Measurements from ENCODE around the gene BEX3. TPM values are rescaled to one million over a fixed set of nuclear protein-coding genes. Genes with fewer than 3 reads are reported as not detected.
"Not testable (repeated sequence)": the region's sequence is repeated elsewhere in the genome, so short reads cannot be mapped to it uniquely, and the experiment has no call there.

Gene BEX3
- total RNA-seq, 6 experiments from 2014 or later = 251 to 325 (median 291) TPM

- Mint-ChIP-seq H3K4me3 (peak overlapping the region; percentile 93), H3K4me1 (ENCODE audit: low read depth) (peaks cover 27% of the 10 kb centered on the region), H3K36me3 (ENCODE audit: low read depth) (no peaks in the 10 kb centered on the region; the same call in 1 of the 2 replicates), H3K27me3 (ENCODE audit: insufficient read depth) (no peaks in the 10 kb centered on the region; the same call in 1 of the 2 replicates), H3K9me3 (no peaks in the 10 kb centered on the region), H3K27ac (peak overlapping the region; percentile 97)
- no peak for TF ChIP-seq CTCF (IDR thresholded peaks at IDR 0.05)
- peak; percentile 83 for DNase-seq
Observed at GRCh38 chrX:103404231-103405008, 28.1 kb downstream of the BEX3 start.

- no peak for TF ChIP-seq CTCF (IDR thresholded peaks at IDR 0.05)
Observed at GRCh38 chrX:103405009-103405333, 28.6 kb downstream of the BEX3 start.

GRCh38 chrX:103406256-103406655 is 29.9 kb downstream of the BEX3 start:
- no peak overlapping the region for H3K4me3 Mint-ChIP-seq
- H3K36me3 Mint-ChIP-seq (ENCODE audit: low read depth) = peaks cover 4% of the 10 kb centered on the region
- no peak overlapping the region for H3K27ac Mint-ChIP-seq
- no peak for TF ChIP-seq CTCF (IDR thresholded peaks at IDR 0.05)
- no peaks in the 10 kb centered on the region; the same call in none of the 2 replicates for H3K27me3 Mint-ChIP-seq (ENCODE audit: insufficient read depth)
- peaks cover 27% of the 10 kb centered on the region for H3K4me1 Mint-ChIP-seq (ENCODE audit: low read depth)
- no peaks in the 10 kb centered on the region for H3K9me3 Mint-ChIP-seq
- DNase-seq = no peak

More at GRCh38 chrX:103405009-103405333, 28.6 kb downstream of the BEX3 start:
- Mint-ChIP-seq H3K27ac (peak overlapping the region; percentile 97), H3K9me3 (no peaks in the 10 kb centered on the region), H3K4me3 (peak overlapping the region; percentile 93), H3K36me3 (ENCODE audit: low read depth) (peaks cover 4% of the 10 kb centered on the region; the same call in 1 of the 2 replicates), H3K4me1 (ENCODE audit: low read depth) (peaks cover 27% of the 10 kb centered on the region), H3K27me3 (ENCODE audit: insufficient read depth) (no peaks in the 10 kb centered on the region; the same call in none of the 2 replicates)
- no peak for DNase-seq

- Mint-ChIP-seq H3K36me3 (ENCODE audit: low read depth) (peaks cover 4% of the 10 kb centered on the region), H3K4me3 (no peak overlapping the region), H3K27me3 (ENCODE audit: insufficient read depth) (no peaks in the 10 kb centered on the region; the same call in none of the 2 replicates), H3K27ac (no peak overlapping the region), H3K9me3 (no peaks in the 10 kb centered on the region), H3K4me1 (ENCODE audit: low read depth) (peaks cover 27% of the 10 kb centered on the region)
- TF ChIP-seq CTCF (IDR thresholded peaks at IDR 0.05) = no peak
- no peak for DNase-seq
Observed at GRCh38 chrX:103407776-103408175, 31.4 kb downstream of the BEX3 start.

GRCh38 chrX:103411721-103412120 is 35.4 kb downstream of the BEX3 start:
- H3K9me3 Mint-ChIP-seq; H3K27me3 Mint-ChIP-seq (ENCODE audit: insufficient read depth); H3K4me3 Mint-ChIP-seq; DNase-seq; H3K36me3 Mint-ChIP-seq (ENCODE audit: low read depth); H3K27ac Mint-ChIP-seq; H3K4me1 Mint-ChIP-seq (ENCODE audit: low read depth): not testable (repeated sequence)

- Mint-ChIP-seq H3K4me3 (no peak overlapping the region), H3K27ac (no peak overlapping the region), H3K36me3 (ENCODE audit: low read depth) (peaks cover 4% of the 10 kb centered on the region), H3K9me3 (no peaks in the 10 kb centered on the region), H3K4me1 (ENCODE audit: low read depth) (peaks cover 23% of the 10 kb centered on the region), H3K27me3 (ENCODE audit: insufficient read depth) (no peaks in the 10 kb centered on the region; the same call in 1 of the 2 replicates)
- no peak for TF ChIP-seq CTCF (IDR thresholded peaks at IDR 0.05)
- no peak for DNase-seq
Observed at GRCh38 chrX:103413705-103414387, 37.5 kb downstream of the BEX3 start.
